ENCODE data around the gene ENPP3. TPM values are rescaled to one million over a fixed set of nuclear protein-coding genes. Genes with fewer than 3 reads are reported as not detected.

Gene ENPP3
- total RNA-seq, 1 donor from 2014 or later, result 0.51 TPM

DNA sequence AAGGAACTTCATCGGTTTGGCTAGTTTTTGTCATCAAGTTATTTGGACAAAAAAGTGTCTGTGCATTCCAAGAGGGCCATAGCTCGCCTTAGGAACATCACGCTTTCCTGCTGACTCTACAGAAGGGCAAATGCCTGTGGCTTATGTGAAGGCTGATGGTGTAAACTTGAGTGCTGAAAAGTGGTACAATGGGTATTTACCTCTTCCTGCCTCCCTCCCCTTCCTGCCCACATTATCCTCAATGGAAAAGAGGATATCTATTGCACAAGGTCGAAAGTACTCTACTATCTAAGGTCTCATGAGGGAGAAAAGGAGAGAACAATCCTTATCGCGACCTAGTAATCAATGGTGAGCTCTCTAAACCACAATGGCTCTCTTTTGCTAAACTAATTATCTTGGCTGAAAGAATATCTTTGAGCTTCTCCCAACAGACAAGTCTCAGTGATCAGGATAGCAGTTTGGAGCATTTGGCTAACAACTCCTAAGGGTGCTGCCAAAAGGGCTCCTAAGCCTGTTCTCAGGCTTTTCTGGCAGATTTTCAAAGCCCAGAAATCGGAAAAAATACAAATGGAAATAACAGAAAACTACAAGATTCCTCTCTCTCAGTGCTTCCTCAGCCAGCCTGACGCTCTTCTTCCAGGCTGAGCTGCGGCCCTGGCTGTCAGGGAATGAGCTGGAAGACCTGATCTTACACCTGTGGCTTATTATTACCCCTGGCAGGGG, 128.1 kb downstream of the ENPP3 start:
- DNase-seq (ENCODE audit: low read depth in 2 of 2), result no peak

GRCh38 chr6:131765804-131766135, 128.7 kb downstream of the ENPP3 start:
- DNase-seq (ENCODE audit: low read depth in 2 of 2), result no peak

DNA sequence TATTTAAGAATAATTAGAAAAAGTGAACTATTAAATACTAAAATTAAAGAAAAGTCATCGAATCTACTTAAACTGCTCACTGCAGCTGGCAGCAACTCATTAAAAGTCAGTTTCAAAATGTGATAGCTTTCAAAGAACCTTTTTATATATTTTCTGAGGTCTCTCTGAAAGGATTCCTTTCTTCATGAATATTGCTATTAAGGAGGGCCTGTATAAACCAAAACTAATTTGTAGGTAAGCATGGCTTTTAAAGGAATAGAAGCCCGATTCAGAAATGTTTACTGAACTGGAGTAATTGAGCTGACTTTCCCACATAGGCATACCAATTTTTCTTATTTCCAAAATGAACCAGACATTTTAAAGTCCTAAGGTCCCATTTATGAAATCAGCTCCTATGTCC, 129.5 kb downstream of the ENPP3 start:
- DNase-seq (ENCODE audit: low read depth in 2 of 2), result no peak

DNA sequence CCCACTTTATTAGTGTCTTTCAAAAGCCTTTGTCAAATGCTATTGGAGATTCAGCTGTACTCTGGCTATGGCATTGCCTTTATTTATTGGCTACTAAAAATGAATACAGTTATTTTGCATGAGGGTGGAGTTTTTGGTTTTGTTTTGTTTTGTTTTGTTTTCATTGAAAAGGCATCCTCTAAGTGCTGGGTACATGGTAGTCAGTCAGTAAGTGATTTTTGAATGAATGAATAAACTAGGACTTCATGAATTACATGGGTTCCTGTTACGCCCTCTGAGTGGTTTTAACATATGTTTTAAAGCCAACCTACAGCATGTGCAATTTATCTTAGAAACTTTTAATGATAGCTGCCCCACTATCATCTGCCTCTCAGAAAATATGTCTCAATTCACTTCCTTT, 131.9 kb downstream of the ENPP3 start:
- DNase-seq (ENCODE audit: low read depth in 2 of 2), result no peak

- DNase-seq (ENCODE audit: low read depth in 2 of 2), result no peak
These were observed 132.5 kb downstream of the ENPP3 start for GRCh38 chr6:131769385-131770141.

- no peak for DNase-seq (ENCODE audit: low read depth in 2 of 2)
These were observed 133.7 kb downstream of the ENPP3 start for GRCh38 chr6:131770776-131771175.

DNA sequence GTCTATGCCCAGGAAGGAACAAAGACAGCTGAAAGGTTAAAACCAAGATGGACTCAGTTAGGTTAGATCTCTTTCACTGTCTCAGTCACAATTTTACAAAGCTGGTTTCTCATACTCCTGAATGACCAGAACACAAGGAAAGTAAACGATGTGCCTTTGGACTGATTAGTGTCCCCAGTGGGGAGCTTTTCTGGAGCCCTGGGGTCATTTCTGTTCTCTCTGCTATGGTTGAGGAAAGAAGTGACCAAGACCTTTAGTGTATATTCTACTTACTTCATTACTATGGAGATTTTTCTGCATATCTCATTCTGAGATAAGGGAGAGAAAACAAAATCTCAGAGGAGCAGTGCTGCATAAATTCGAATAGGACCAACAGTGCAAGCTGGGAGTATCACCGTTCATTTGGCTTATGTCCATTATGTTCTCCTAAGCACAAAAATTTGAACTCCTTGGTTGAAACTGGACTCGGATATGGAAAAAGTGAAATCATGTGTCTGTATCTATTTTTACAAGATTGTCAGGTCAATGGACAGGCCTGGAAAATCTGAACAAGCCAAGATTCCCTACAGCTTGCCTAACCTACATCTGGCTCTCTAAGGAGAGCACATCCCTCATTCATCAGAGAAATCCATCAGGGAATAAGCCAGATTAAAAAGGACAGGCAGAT, 136.3 kb downstream of the ENPP3 start:
- no peak for DNase-seq (ENCODE audit: low read depth in 2 of 2)

DNA sequence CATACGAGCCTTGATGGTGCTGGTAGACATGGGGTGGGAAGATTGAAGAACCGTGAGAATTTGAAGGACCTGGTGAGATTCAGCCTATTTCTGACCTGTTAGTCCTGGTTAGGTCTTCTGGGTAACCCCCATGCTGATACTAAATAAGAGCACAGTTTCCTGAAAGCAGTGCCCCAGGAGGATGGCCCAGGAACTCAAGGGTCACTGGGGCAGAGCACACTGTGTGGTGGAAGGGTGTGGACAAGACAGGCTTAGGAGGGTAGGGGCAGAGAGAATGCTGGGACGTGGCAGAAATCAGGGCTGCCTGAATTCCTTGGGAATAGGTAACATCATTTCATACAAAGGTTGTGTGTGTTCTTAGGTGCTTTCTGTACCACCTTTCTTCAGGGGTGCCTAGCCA, 138.8 kb downstream of the ENPP3 start:
- DNase-seq (ENCODE audit: low read depth in 2 of 2), result no peak

GRCh38 chr6:131776985-131777384, 139.9 kb downstream of the ENPP3 start:
- DNase-seq (ENCODE audit: low read depth in 2 of 2), result no peak

- DNase-seq (ENCODE audit: low read depth in 2 of 2), result no peak
These were observed 141.1 kb downstream of the ENPP3 start for GRCh38 chr6:131778169-131778568.

DNA sequence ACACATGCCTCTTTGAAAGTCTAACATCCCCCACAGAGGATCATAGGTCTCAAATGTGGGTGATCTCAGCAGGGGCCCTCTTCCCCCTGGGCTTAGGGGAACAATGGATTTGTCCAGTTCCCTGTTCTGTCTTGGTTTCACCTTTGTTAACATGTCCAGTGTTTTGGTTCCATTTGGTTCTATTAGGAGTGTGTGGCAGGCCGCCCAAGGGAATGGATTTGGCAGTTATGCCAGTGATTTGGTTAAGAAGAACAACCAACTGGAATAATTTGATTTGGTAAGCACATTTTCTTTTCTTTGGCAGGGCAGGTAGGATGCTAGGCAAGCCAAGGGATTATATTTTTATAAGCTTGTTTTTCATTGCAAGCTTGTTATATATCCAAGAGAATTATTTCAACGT, 142.2 kb downstream of the ENPP3 start:
- DNase-seq (ENCODE audit: low read depth in 2 of 2), result no peak

DNA sequence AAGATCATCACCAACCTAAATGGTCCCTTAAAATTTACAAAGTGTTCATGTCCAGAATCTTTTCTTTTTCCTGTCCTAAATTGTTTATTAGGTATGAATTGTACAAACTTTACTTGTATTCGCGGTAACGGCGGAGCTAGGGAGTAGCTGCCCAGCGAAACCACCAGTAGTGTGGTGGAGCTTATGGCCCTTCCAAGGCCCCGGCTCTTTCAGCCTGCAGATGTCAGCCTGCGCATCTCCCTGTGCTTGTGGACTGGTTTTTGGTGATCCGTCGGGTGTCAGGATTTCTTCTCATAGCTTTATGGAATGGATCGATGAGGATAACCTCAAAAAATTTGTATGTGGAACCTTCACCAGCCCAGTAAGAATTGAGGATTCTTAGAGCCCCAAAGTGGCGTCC, 143.5 kb downstream of the ENPP3 start:
- DNase-seq (ENCODE audit: low read depth in 2 of 2), result no peak

GRCh38 chr6:131781687-131782086, 144.6 kb downstream of the ENPP3 start:
- DNase-seq (ENCODE audit: low read depth in 2 of 2), result no peak

DNA sequence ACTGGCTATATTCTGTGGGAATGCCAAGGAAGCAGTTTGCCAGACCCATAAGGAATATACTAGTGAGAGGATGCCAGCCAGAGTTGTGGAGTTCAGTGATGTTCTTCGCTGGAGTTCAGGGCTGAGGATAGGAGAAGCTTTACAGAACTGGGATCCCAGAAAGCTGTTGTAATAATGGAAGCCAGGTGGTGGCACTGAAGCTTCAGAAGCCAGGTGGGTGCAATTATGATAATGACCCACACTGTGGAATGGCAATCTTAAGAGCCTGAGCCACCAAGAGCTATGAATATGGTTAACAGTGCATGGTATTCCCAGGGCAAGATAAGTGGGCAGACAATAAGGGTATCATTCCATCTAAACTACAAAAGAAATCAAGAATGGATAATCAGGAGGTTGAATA, 145.7 kb downstream of the ENPP3 start:
- no peak for DNase-seq (ENCODE audit: low read depth in 2 of 2)

DNA sequence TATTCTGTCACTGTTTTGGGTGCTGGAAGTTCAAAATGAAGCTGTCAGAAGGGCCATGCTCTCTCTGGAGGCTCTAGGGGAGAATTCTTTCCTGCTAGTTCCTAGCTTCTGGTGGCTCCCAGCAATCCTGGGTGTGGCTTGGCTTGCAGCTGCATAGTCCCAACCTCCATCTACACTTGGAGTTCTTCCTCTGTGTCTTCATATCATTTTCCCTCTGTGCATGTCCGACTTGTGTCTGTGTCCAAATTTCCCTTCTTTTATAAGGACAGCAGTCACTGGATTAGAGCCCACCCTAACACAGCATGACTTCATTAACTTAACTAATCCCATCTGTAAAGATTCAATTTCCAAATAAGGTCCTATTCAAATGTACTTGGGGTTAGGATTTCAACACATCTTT, 147.5 kb downstream of the ENPP3 start:
- no peak for DNase-seq (ENCODE audit: low read depth in 2 of 2)

DNA sequence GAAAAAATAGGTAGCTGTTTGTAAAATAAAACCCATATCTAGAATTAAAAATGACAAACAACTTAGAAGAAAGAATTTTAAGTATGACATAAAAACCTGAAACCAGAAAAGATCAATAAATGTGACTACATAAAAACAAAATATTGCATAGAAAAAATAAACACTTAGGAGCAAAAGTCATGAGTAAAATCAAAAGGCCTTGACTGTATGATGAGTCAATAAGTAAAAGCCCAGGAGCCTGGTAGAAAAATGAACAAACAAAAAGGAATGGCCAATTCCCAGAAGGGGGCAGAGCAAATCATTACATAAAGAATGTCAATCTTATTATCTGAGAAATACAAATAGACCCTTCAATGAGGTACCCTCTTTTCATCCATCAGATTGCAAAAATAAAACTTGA, 150.0 kb downstream of the ENPP3 start:
- no peak for DNase-seq (ENCODE audit: low read depth in 2 of 2)

- DNase-seq (ENCODE audit: low read depth in 2 of 2), result no peak
These were observed 150.9 kb downstream of the ENPP3 start for GRCh38 chr6:131787766-131788712.

DNA sequence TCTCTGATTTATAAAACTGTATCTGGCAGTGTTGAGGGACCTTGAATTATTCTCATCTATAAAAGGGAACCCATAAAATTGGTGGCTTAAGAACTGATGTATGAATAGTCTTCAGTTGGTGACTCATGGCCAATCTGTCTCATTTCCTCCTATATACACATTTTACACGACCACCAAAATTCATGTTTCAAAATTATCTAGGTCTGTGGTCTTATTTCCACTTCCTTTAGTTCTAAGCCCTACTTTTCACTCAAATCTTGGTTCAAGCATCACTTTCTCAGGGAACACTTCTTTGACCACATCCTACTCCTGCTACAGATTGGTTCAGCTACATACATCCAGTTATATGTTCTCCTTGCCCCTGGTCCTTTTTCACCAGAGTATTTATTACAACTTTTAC, 152.1 kb downstream of the ENPP3 start:
- no peak for DNase-seq (ENCODE audit: low read depth in 2 of 2)

- no peak for DNase-seq (ENCODE audit: low read depth in 2 of 2)
These were observed 154.4 kb downstream of the ENPP3 start for GRCh38 chr6:131791476-131791875.

DNA sequence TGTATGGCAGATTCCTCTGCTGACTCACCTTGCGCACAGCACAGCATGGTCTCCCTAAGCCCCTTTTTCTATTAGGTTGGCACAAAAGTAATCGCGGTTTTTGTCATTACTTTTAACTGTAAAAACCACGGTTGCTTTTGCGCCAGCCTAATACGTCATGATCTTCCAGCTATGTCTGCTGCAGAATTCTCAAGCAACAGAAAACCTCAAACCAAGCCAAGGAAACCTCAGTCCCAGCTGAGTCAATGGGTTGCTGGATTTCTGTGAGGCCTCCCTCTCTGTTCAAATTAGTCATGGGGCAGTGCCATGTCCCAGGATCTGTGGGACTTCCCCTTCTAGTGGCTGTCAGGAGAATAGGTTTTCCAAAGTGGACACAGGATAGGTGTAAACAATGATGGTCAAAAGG, 155.0 kb downstream of the ENPP3 start:
- no peak for DNase-seq (ENCODE audit: low read depth in 2 of 2)

DNA sequence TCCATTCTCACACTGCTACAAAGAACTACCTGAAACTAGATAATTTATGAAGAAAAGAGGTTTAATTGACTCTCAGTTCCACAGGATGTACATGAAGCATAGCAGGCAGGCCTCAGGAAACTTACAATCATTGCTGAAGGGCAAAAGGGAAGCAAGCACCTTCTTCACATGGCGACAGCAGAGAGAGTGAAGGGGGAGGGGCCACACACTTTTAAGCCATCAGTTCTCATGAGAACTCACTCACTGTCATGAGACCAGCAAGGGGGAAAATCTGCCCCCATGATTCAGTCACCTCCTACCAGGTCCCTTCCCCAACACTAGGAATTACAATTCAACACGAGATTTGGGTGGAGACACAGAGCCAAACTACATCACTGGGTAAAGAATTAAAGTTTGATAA, 158.3 kb downstream of the ENPP3 start:
- no peak for DNase-seq (ENCODE audit: low read depth in 2 of 2)
